Neural cell (in vitro differentiated cells): ENCODE measurements around the gene ACAP1.

Experiments
- EP300 ChIP-seq: fragments of 450-650 bp; conservative IDR thresholded peaks from 2 replicates; pipeline ENCODE4 v1.6.1; 2014; ENCODE audit warnings: antibody characterized with exemption, mild to moderate bottlenecking, moderate library complexity; ENCODE audit not compliant: poor library complexity, severe bottlenecking
- POLR2AphosphoS5 ChIP-seq: IDR thresholded peaks from 2 replicates; pipeline ENCODE4 v1.6.1; 2012
- RAD21 ChIP-seq: fragments of 450-650 bp; conservative IDR thresholded peaks from 2 replicates; pipeline ENCODE4 v1.6.1; 2014; ENCODE audit warnings: antibody characterized with exemption, mild to moderate bottlenecking, moderate library complexity
- TF ChIP-seq, protein P1 (sequence below): fragments of 450-650 bp; IDR thresholded peaks from 2 replicates; pipeline ENCODE4 v1.5.1; 2014; ENCODE audit warnings: antibody characterized with exemption, mild to moderate bottlenecking, moderate library complexity; ENCODE audit not compliant: poor library complexity, severe bottlenecking

DNA sequence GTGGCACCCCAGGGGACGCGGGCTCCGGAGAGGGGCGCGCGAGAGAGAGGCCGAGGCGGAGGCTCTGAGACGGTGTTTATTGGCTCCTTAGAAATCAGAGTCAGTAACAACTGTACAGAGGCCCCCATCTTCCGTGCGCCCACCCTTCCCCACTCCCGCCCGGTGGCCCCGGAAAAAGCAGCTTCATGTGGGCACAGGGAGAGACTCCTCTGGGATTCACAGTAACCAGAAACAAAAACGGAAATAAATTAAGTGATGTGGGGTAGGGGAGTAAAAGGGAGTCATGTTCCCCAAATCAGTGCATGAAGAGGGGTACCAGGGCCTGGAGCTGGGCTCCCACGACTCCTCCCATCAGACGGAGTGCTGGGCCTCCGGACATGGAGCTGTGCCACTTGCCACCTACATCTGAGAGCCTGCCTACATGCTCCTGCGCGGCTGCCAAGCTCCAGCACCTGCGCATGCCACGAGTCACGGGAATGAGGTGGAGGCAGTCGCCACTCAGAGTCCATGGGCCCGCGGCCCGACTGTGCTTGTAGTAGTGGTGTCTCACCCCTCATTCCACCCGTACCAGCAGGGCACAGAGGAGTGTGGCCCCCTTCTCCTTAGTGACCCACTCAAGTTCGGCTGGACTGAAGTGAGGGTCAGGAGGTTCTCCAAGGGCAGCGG, 20.6 kb upstream of the ACAP1 start:
- no peak for TF ChIP-seq EP300
- TF ChIP-seq, protein P1, sequence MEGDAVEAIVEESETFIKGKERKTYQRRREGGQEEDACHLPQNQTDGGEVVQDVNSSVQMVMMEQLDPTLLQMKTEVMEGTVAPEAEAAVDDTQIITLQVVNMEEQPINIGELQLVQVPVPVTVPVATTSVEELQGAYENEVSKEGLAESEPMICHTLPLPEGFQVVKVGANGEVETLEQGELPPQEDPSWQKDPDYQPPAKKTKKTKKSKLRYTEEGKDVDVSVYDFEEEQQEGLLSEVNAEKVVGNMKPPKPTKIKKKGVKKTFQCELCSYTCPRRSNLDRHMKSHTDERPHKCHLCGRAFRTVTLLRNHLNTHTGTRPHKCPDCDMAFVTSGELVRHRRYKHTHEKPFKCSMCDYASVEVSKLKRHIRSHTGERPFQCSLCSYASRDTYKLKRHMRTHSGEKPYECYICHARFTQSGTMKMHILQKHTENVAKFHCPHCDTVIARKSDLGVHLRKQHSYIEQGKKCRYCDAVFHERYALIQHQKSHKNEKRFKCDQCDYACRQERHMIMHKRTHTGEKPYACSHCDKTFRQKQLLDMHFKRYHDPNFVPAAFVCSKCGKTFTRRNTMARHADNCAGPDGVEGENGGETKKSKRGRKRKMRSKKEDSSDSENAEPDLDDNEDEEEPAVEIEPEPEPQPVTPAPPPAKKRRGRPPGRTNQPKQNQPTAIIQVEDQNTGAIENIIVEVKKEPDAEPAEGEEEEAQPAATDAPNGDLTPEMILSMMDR: no peak
- TF ChIP-seq POLR2AphosphoS5: no peak
- TF ChIP-seq RAD21: no peak
